HL-60 (cell line): ENCODE results near the gene MIP.

Experiments
- TF ChIP-seq, protein P1 (sequence below): IDR thresholded peaks from one replicate; pipeline ENCODE4 v1.5.1; 2011; ENCODE audit warnings: low read length, control low read depth, inconsistent platforms; ENCODE audit not compliant: insufficient read depth
- TF ChIP-seq, protein P2 (sequence below): IDR thresholded peaks from 2 replicates; pipeline ENCODE4 v1.6.1; 2012; ENCODE audit warnings: low read depth; ENCODE audit not compliant: insufficient replicate concordance

DNA sequence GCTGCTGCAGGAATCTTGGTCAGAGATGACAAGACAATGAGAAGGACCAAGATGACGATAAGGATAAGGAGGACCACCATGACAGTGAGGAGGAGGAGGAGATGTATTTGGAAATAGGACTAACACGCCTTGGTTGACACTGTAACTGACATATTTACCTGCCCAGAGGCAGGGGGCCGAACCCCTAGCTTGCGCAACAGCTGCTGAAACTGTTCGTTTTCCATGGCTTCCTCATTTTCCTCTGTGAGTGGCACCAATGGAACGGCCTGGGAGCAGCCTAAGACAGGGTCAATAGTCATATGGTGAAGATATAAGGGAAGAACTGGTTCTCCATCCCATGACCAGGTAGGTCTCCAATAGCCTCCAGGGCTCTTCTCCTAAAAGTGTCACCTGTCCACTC is 34.0 kb downstream of the MIP start:
- TF ChIP-seq, protein P1, sequence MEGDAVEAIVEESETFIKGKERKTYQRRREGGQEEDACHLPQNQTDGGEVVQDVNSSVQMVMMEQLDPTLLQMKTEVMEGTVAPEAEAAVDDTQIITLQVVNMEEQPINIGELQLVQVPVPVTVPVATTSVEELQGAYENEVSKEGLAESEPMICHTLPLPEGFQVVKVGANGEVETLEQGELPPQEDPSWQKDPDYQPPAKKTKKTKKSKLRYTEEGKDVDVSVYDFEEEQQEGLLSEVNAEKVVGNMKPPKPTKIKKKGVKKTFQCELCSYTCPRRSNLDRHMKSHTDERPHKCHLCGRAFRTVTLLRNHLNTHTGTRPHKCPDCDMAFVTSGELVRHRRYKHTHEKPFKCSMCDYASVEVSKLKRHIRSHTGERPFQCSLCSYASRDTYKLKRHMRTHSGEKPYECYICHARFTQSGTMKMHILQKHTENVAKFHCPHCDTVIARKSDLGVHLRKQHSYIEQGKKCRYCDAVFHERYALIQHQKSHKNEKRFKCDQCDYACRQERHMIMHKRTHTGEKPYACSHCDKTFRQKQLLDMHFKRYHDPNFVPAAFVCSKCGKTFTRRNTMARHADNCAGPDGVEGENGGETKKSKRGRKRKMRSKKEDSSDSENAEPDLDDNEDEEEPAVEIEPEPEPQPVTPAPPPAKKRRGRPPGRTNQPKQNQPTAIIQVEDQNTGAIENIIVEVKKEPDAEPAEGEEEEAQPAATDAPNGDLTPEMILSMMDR: no peak
- TF ChIP-seq, protein P2, sequence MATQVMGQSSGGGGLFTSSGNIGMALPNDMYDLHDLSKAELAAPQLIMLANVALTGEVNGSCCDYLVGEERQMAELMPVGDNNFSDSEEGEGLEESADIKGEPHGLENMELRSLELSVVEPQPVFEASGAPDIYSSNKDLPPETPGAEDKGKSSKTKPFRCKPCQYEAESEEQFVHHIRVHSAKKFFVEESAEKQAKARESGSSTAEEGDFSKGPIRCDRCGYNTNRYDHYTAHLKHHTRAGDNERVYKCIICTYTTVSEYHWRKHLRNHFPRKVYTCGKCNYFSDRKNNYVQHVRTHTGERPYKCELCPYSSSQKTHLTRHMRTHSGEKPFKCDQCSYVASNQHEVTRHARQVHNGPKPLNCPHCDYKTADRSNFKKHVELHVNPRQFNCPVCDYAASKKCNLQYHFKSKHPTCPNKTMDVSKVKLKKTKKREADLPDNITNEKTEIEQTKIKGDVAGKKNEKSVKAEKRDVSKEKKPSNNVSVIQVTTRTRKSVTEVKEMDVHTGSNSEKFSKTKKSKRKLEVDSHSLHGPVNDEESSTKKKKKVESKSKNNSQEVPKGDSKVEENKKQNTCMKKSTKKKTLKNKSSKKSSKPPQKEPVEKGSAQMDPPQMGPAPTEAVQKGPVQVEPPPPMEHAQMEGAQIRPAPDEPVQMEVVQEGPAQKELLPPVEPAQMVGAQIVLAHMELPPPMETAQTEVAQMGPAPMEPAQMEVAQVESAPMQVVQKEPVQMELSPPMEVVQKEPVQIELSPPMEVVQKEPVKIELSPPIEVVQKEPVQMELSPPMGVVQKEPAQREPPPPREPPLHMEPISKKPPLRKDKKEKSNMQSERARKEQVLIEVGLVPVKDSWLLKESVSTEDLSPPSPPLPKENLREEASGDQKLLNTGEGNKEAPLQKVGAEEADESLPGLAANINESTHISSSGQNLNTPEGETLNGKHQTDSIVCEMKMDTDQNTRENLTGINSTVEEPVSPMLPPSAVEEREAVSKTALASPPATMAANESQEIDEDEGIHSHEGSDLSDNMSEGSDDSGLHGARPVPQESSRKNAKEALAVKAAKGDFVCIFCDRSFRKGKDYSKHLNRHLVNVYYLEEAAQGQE: no peak
